Skeletal muscle tissue (tissue), 4 donors: ENCODE data around the gene SRSF3. TPM values are rescaled to one million over a fixed set of nuclear protein-coding genes. Genes with fewer than 3 reads are reported as not detected.

Experiments used
- H3K27ac ChIP-seq: one replicate; pipeline ENCODE4 v1.7.0; 2013; ENCODE audit warnings: mild to moderate bottlenecking, low read depth, low read length, inconsistent platforms
- H3K27me3 ChIP-seq, 3 donors: one replicate each; pipeline ENCODE4 v1.7.0; 2013; ENCODE audit warnings: low read length in 3 of 3; ENCODE audit not compliant: control insufficient read depth in 3 of 3, insufficient read depth in 3 of 3
- H3K36me3 ChIP-seq, 3 donors: one replicate each; pipeline ENCODE4 v1.7.0; 2013; ENCODE audit warnings: low read length in 3 of 3; ENCODE audit not compliant: control insufficient read depth in 3 of 3, insufficient read depth in 3 of 3
- H3K4me1 ChIP-seq, 3 donors: one replicate each; pipeline ENCODE4 v1.7.0; 2013; ENCODE audit warnings: low read length in 3 of 3, mild to moderate bottlenecking in 3 of 3; ENCODE audit not compliant: control insufficient read depth in 3 of 3, insufficient read depth in 3 of 3
- H3K4me3 ChIP-seq, 3 donors: one replicate each; pipeline ENCODE4 v1.7.0; 2013; ENCODE audit warnings: low read length in 3 of 3
- H3K9ac ChIP-seq, 3 donors: one replicate each; pipeline ENCODE4 v1.7.0; 2013; ENCODE audit warnings: low read length in 3 of 3, mild to moderate bottlenecking in 3 of 3, moderate library complexity in 2 of 3, low read depth in 1 of 3
- H3K9me3 ChIP-seq, 3 donors: one replicate each; pipeline ENCODE4 v1.7.0; 2013; ENCODE audit warnings: low read length in 3 of 3; ENCODE audit not compliant: control insufficient read depth in 3 of 3
- total RNA-seq: library from RNA; depleted of rRNA; stranded (reverse); fragments of >200 nt; gene quantifications from one replicate; pipeline ENCODE4 v1.2.3, GENCODE V29; 2014
- donor health status: Osteomylitis.

SRSF3 gene
- total RNA-seq, 1 donor from 2014 or later = 144 TPM

DNA sequence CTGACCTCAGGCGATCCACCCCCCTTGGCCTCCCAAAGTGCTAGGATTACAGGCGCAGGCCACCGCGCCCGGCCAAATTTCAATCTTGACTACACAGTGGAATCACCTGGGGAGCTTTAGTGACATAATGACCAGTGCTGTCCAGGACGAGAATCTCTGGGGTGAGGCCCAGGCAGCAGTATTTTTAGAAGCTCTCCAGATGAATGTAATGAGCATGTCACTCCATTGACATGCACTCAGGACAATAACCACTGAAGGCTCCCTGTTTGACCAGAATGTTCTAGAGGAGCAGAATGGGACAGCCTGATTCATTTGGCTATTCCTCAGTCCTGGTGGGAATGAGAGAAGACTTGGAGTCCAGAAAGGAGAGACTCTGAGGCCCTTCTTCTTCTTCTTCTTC lies 39.2 kb downstream of the SRSF3 start:
- Histone ChIP-seq H3K9me3 (no peaks in the 10 kb centered on the region), H3K4me3 (no peak overlapping the region), H3K27ac (no peak overlapping the region), H3K36me3 (no peaks in the 10 kb centered on the region), H3K27me3 (no peaks in the 10 kb centered on the region), H3K4me1 (peaks cover 4 to 8% (median 7%) of the 10 kb centered on the region in 3 donors), H3K9ac (no peak overlapping the region)

- no peaks in the 10 kb centered on the region for H3K36me3 ChIP-seq
- H3K9me3 ChIP-seq = no peaks in the 10 kb centered on the region
- H3K27me3 ChIP-seq = no peaks in the 10 kb centered on the region
- peak overlapping the region in 1 of 3 donors; percentile 29 for H3K9ac ChIP-seq
- peak overlapping the region; percentile 25 for H3K27ac ChIP-seq
- no peak overlapping the region for H3K4me3 ChIP-seq
- H3K4me1 ChIP-seq = peaks cover 4 to 8% (median 7%) of the 10 kb centered on the region in 3 donors
Measured at GRCh38 chr6:36633915-36634314, 39.8 kb downstream of the SRSF3 start.

- peaks cover 4 to 8% (median 4%) of the 10 kb centered on the region in 3 donors for H3K4me1 ChIP-seq
- H3K4me3 ChIP-seq = no peak overlapping the region
- peak overlapping the region in 1 of 3 donors; percentile 29 for H3K9ac ChIP-seq
- peak overlapping the region; percentile 25 for H3K27ac ChIP-seq
- H3K36me3 ChIP-seq = no peaks in the 10 kb centered on the region
- H3K27me3 ChIP-seq = no peaks in the 10 kb centered on the region
- no peaks in the 10 kb centered on the region for H3K9me3 ChIP-seq
Measured at GRCh38 chr6:36634317-36635108, 40.4 kb downstream of the SRSF3 start.

DNA sequence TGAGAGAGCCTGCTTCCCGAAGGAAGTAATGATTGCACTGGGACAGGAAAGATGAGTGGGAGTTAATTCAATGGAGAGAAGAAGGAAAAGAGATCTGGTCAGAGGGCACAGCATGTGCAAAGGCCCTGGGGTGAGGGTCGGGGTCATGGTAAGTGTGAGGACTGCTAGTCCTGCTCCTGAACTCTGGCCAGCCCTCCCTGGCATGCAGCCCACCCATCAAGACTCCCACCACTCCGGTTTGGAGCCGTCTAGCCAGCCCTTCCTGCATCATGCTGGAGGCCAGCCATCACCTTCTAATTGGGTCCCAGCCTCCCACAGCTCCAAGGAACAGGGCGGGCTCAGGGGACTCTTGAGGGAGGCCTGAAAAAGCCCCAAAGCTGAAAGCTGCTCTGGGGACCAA lies 42.1 kb downstream of the SRSF3 start:
- no peak overlapping the region for H3K4me3 ChIP-seq
- no peaks in the 10 kb centered on the region for H3K27me3 ChIP-seq
- H3K9ac ChIP-seq = no peak overlapping the region
- H3K4me1 ChIP-seq = peaks cover 4% of the 10 kb centered on the region in 3 donors
- no peaks in the 10 kb centered on the region for H3K9me3 ChIP-seq
- H3K27ac ChIP-seq = no peak overlapping the region
- no peaks in the 10 kb centered on the region for H3K36me3 ChIP-seq

- no peak overlapping the region for H3K27ac ChIP-seq
- no peak overlapping the region for H3K4me3 ChIP-seq
- H3K27me3 ChIP-seq = no peaks in the 10 kb centered on the region
- no peak overlapping the region for H3K9ac ChIP-seq
- H3K36me3 ChIP-seq = no peaks in the 10 kb centered on the region
- no peaks in the 10 kb centered on the region for H3K9me3 ChIP-seq
- H3K4me1 ChIP-seq = peaks cover 4% of the 10 kb centered on the region in 3 donors
Measured at GRCh38 chr6:36636687-36637418, 42.7 kb downstream of the SRSF3 start.

DNA sequence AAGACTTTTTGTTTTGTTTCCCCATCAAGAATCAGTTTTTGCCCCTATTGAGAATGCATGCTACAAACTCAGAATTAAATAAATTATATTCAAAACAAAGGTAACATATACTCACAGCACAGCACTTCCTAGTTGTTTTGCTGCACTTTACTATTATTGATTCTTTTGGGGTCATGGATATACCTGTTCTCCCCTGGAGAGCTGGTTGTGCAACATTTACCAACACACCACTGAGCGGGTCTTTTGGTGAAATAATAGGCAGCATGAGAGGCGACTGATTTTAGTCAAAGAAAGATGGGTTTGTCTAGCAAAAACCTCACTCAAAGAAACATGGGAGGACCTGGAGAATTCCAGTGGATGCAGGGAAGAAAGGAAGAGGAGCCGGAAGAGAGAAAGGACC lies 44.4 kb downstream of the SRSF3 start:
- Histone ChIP-seq H3K9ac (no peak overlapping the region), H3K27ac (no peak overlapping the region), H3K4me1 (peaks cover 9 to 14% (median 10%) of the 10 kb centered on the region in 3 donors), H3K27me3 (no peaks in the 10 kb centered on the region), H3K36me3 (no peaks in the 10 kb centered on the region), H3K4me3 (no peak overlapping the region), H3K9me3 (no peaks in the 10 kb centered on the region)

DNA sequence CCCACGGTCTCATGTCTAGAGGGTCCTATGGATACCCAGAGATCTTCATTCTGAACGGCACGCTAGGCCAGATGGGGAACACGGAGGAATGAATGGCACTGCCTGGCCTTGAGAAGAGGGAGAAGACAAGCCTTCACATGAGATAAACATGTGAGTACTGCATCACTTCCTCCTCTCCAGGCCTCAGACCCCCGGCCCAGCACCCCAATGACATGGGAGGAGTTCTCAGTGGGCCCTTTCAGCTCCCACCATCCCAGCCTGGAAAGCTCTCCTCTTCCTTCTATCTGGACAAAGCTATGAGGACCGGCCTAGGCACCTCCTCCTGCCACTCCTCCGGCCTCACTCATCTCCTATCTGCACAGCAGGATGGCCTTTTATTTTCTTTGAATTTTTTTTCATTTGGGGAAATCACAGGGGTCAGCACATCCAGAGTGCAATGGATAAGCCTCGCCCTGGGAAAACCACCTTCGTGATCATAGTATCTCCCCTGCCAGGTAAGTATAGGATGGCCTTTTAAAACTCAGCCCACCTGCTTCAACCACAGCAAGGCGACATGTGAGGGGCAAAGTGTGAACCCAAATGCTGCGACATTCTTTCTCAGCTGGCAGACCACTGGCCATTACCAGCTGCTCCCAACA lies 45.1 kb downstream of the SRSF3 start:
- Histone ChIP-seq H3K4me1 (peaks cover 7 to 12% (median 7%) of the 10 kb centered on the region in 3 donors), H3K9me3 (no peaks in the 10 kb centered on the region), H3K9ac (no peak overlapping the region), H3K27me3 (no peaks in the 10 kb centered on the region), H3K36me3 (no peaks in the 10 kb centered on the region), H3K27ac (no peak overlapping the region), H3K4me3 (no peak overlapping the region)

GRCh38 chr6:36641543-36641942 lies 47.4 kb downstream of the SRSF3 start:
- no peaks in the 10 kb centered on the region for H3K9me3 ChIP-seq
- H3K27ac ChIP-seq = no peak overlapping the region
- peaks cover 6 to 11% (median 7%) of the 10 kb centered on the region in 3 donors for H3K4me1 ChIP-seq
- no peaks in the 10 kb centered on the region for H3K36me3 ChIP-seq
- H3K9ac ChIP-seq = no peak overlapping the region
- H3K27me3 ChIP-seq = no peaks in the 10 kb centered on the region
- H3K4me3 ChIP-seq = no peak overlapping the region

DNA sequence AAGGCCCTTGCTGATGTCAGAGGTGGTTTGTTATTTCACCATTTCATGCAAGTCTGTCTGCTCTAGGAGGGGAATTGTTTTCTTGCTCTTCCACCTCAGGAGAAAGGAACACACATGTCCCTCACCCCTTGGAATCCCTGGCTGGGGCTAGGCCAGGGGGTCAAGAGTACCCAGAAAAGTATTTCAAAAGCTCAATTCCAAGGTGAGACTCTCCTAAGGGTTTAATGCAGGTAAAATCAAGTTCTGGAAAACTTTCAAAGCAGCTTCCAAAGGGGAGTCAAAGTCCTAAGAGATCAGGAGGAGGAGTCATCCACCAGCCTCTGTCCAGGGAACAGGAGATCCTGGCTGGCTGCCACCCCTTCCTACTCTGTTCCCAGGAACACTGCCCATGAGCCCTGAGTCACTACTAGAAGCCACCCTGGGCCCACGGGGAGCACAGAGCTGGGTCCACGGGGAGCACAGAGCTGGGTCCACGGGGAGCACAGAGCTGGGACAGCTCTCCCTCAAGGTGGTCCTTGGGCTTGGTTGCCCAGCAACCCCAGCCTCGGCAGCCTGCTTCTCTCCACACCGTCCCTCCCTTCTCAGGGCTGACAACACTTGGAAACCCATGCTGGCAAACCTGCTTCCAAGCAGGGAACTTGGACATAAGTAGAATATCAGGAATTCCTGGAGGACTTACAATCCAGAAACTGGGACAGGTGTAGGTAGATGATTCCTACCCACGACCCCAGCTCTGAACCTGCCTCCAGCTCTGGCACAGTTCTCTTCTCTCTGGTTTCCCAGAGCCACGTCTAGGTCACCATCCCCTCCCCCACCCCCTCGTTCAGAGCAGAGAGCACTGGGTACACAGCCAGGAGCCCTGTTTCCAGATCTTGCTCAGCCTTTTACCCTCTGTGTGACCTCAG lies 49.0 kb downstream of the SRSF3 start:
- Histone ChIP-seq H3K27ac (no peak overlapping the region), H3K9ac (peak overlapping the region in 1 of 3 donors; percentile 40)

More for the DNA sequence above, 49.0 kb downstream of the SRSF3 start:
- Histone ChIP-seq H3K36me3 (no peaks in the 10 kb centered on the region), H3K27me3 (peaks cover 0 to 2% (median 0%) of the 10 kb centered on the region in 3 donors), H3K4me3 (no peak overlapping the region), H3K9me3 (no peaks in the 10 kb centered on the region), H3K4me1 (peaks cover 6 to 11% (median 7%) of the 10 kb centered on the region in 3 donors)
